GM19023 (cell line): ENCODE measurements around the gene SLC6A19.

Experiments used
- ATAC-seq: cut with Tn5 transposase; IDR thresholded peaks from one replicate; pipeline ENCODE4 v1.9.1; 2021; ENCODE audit warnings: mild to moderate bottlenecking, moderate library complexity; ENCODE audit not compliant: unreplicated experiment

Gene SLC6A19

DNA sequence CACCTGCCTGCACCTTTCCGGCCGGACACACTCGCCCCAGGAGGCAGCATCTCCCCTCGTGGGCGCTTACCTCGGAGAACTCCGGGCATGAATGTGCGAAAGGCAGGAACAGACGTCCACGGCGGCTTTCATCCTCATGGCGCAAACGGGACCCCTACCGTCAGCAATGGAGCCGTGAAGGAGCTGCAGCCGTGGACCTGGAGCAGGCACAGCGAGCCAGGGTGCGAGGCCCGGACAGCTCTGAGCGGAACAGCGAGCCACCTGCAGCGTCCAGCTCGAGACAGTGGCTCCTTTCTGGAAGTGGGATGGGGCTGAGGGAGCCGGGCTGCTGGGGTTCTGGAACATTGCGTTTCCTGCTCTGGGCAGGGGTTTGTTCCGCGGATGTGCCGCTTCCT is 7.8 kb upstream of the SLC6A19 start:
- ATAC-seq: no peak

- no peak for ATAC-seq
Observed at GRCh38 chr5:1194378-1194777, 7.0 kb upstream of the SLC6A19 start.

GRCh38 chr5:1195439-1195838 is 6.0 kb upstream of the SLC6A19 start:
- no peak for ATAC-seq

- ATAC-seq: no peak
Observed at GRCh38 chr5:1195916-1196315, 5.5 kb upstream of the SLC6A19 start.

DNA sequence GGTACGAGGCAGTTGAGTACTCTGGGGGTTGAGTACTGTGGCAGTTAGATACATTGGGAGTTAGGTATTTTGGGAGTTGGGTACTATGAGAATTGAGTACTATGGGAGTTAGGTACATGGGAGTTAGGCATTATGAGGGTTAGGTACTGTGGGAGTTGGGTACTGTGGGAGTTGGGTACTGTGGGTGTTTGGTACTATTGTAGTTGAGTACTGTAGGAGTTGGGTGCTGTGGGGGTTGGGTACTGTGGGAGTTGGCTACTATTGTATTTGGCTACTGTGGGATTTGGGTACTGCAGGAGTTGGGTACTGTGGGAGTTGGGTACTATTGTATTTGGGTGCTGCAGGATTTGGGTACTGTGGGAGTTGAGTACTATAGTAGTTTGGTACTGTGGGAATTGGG is 4.8 kb upstream of the SLC6A19 start:
- ATAC-seq: no peak

- no peak for ATAC-seq
Observed at GRCh38 chr5:1197876-1198666, 3.3 kb upstream of the SLC6A19 start.

- no peak for ATAC-seq
Observed at GRCh38 chr5:1199340-1199648, 2.1 kb upstream of the SLC6A19 start.

- ATAC-seq: no peak
Observed at GRCh38 chr5:1199649-1200494, 1.5 kb upstream of the SLC6A19 start.

GRCh38 chr5:1200495-1201326 is 684 bp upstream of the SLC6A19 start:
- ATAC-seq: no peak

DNA sequence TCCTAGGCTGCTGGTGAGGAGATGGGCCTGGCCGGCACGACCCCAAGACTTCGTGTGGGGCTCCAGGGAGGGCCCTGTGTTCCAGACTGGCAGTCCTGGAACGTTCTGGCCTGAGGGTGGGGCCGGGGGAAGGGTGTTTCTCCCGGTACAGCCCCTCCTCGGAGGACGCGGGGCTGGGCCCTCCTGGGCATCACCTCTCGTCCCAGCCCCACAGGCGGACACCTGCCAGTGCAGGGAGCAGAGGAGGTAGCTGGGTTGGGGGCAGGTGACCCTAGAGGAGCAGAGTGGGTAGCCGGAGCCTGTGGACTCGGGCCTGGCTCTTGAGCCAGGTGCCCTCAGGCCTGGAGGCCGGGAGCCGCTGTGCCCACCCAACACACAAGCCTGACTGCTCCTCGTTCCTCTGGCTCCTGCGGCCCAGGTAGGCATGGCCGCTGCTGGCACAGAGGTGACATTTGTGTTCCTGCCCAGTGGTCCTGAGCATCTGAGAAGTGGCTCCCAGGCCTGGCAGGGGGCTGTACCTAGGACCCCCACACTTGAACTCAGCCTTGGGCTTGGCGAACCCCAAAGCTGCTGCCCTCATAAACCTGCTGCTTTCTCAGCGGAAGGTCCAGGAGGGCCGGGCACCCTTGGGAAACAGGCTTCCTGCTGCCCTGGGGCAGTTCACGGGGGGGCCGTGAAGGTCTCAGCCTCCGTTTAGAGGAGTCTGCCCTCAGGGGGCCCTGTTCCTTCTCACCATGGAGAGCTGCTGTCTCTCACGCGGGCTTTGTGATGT is 817 bp downstream of the SLC6A19 start:
- ATAC-seq: no peak

GRCh38 chr5:1202798-1203185 is 1.4 kb downstream of the SLC6A19 start:
- no peak for ATAC-seq

DNA sequence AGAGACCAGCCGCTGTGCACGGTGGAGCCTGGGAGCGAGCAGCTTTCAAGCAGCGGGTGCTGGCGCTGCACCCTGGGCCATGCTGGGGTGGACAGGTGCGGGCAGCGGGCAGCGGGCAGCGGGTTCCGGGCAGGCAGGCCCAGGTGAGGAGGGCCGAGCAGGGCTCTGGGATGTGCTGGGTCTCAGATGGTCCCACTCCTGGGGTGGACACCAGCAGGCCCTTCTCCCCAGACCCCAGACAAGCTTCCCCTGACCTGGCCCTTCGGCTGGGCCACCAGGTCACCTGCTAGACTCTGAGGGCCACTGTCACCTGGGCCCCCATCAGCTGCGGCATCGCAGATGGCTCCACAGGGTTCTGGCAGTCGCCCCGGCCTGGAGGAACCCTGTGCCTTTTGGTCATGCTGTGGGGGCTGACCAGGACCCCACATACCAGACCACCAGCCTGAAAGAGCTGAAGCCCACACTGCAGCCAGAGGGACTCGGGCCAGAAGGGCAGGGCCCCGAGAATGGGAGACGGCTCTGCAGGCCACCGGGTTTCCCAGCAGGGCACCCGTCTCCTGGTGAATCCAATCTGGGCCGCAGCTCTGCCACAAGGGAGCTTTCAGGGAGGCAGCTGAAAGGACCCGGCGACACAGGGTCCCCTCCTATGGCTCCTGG is 2.0 kb downstream of the SLC6A19 start:
- no peak for ATAC-seq

DNA sequence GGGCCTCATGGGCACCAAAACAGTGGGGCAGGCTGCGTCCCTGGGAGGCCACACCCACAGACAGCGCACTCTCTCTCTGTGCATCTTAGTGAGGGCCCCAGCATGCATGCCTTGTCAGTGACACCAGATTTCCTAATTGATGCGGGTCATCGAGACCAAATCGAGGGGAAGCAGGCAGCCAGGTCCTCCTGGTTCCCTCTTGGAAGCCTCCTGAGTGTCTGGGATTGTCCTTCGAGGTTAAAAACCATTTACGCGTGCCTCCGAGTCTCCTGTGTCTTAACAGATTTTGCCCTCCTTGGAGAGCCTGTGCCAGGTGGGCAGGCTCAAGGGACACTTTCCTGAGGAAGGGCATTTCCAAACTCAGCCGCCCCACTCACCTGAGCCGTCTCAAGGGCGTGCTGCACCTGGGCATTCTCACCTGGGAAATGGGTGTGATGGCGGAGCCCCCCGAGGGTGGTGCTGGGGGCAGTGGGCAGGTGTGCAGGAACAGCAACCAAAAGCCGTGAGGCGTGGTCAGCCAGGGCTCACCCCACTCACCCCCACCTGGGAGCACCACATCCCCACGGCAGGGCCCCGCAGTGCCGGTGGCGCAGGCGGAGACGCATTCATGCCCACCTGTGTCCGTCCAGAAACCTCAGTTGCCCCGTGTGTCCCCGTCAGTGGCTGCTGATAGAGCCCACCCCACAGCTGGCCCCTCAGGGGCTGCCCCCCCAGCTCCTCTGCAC is 2.7 kb downstream of the SLC6A19 start:
- no peak for ATAC-seq

DNA sequence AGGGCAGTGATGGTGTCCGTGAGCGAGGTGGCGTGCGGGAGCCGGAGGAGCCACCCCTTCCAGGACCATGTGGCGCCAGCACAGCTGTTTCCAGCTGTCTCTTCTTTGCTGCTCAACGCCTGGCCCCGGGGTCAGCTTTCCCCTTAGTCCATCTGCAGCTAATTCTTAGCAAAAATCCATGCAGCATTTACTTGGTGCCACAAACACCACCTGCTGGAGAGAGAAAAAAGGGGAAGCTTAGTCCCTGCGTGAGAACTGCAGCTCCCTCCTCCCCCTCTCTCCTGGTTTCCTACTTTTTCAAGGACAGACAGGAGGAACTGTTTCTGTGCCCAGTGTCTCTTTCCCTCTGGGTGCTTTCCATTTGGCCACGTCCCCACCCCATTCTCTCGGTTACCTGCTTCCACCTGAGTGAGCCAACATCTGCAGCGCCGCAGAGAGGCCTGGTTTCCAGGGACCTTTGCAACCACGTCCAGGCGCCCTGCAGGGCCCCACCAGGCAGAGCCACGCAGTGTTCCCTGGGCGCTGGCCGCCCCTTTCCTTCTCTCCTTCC is 3.4 kb downstream of the SLC6A19 start:
- ATAC-seq: no peak

GRCh38 chr5:1205255-1206180 is 4.1 kb downstream of the SLC6A19 start:
- ATAC-seq: no peak

DNA sequence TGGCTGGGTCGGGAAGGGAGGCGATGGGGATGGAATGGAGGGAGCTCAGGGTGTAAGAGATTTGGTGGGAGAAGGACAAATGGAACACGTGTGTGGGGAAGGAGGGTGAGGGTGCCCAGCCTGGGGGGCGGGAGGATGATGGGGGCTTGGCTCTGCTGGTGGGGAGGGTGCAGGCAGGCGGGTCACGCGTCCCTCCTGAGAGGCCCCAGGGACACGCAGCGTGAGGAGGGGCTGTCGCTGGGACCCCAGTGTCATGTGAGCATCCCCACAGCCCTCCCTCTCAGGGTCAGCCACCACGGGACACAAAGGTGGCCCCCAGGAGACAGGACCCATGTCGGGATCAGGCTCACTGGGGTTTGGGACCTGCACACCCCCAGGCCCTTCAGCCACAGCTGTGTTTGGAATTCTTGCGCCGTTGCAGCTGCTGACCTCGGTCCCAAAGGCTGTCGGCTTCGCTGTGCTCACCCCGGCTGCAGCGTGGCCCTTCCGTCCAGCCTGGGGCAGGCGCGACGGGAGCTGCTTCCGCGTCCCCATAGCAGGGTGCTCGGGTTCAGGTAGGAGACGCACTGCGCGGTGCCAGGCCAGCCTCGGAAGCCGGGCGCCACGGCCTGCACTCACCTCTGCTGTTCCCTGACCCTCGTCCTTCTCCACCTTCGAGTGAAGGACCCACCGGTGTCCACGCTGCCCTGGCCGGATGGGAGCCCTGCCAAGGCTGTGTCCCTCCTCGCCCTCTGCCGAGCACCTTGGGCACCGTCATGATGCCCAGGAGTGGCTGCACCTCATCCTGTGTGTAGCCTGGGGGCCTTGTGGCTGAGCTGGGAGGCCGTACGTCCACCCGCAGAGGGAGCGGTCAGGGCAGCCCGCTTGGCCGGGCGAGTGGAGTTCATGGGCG is 5.4 kb downstream of the SLC6A19 start:
- ATAC-seq: no peak

DNA sequence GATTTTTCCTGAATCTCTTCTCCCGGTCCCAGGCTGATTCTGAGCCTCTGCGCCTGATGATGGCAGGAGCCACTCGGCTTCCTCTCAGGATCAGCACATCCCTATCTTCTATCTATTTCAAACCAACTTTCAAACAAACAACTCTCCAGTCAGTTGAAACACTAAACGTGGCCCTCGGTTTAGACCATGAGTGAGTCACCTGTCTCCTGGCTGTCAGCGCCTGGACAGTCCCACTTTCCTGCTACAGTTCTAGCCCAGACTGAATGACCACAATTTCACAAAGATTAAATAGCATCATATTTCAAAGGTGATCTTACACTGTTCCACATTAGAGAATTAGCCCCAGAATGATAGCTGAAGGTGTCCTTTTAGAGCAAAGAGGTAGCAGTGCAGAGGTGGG is 6.2 kb downstream of the SLC6A19 start:
- no peak for ATAC-seq
